ENCODE data around the gene TRPM8. TPM values are rescaled to one million over a fixed set of nuclear protein-coding genes. Genes with fewer than 3 reads are reported as not detected.
"Not testable (repeated sequence)": the region's sequence is repeated elsewhere in the genome, so short reads cannot be mapped to it uniquely, and the experiment has no call there.

TRPM8 gene
- total RNA-seq, 1 donor from 2014 or later, result not detected

GRCh38 chr2:233961905-233962304 is 44.7 kb downstream of the TRPM8 start:
- no peak for TF ChIP-seq CTCF (IDR thresholded peaks at IDR 0.05; ENCODE audit: unreplicated experiment)
- H3K36me3 Mint-ChIP-seq, result no peaks in the 10 kb centered on the region
- no peaks in the 10 kb centered on the region for H3K9me3 Mint-ChIP-seq
- no peak overlapping the region for H3K4me3 Mint-ChIP-seq
- no peaks in the 10 kb centered on the region for H3K4me1 Mint-ChIP-seq
- no peak overlapping the region for H3K27ac Mint-ChIP-seq
- DNase-seq (ENCODE audit: low spot score in 2 of 2, unreplicated experiment in 2 of 2), result no peak
- H3K27me3 Mint-ChIP-seq (ENCODE audit: low read depth), result peaks cover 27% of the 10 kb centered on the region

GRCh38 chr2:233964581-233964980 is 47.4 kb downstream of the TRPM8 start:
- Mint-ChIP-seq H3K27me3 (ENCODE audit: low read depth) (peaks cover 25% of the 10 kb centered on the region), H3K9me3 (no peaks in the 10 kb centered on the region), H3K36me3 (no peaks in the 10 kb centered on the region), H3K4me3 (no peak overlapping the region), H3K27ac (no peak overlapping the region), H3K4me1 (no peaks in the 10 kb centered on the region)
- DNase-seq (ENCODE audit: low spot score in 2 of 2, unreplicated experiment in 2 of 2), result no peak
- no peak for TF ChIP-seq CTCF (IDR thresholded peaks at IDR 0.05; ENCODE audit: unreplicated experiment)

GRCh38 chr2:233965032-233965603 is 47.9 kb downstream of the TRPM8 start:
- H3K4me3 Mint-ChIP-seq, result no peak overlapping the region
- no peaks in the 10 kb centered on the region for H3K9me3 Mint-ChIP-seq
- H3K36me3 Mint-ChIP-seq, result no peaks in the 10 kb centered on the region
- no peaks in the 10 kb centered on the region for H3K4me1 Mint-ChIP-seq
- no peak for DNase-seq (ENCODE audit: low spot score in 2 of 2, unreplicated experiment in 2 of 2)
- peaks cover 28% of the 10 kb centered on the region for H3K27me3 Mint-ChIP-seq (ENCODE audit: low read depth)
- no peak for TF ChIP-seq CTCF (IDR thresholded peaks at IDR 0.05; ENCODE audit: unreplicated experiment)
- no peak overlapping the region for H3K27ac Mint-ChIP-seq

- peaks cover 33% of the 10 kb centered on the region for H3K27me3 Mint-ChIP-seq (ENCODE audit: low read depth)
- not testable (repeated sequence) for H3K4me3 Mint-ChIP-seq, H3K27ac Mint-ChIP-seq
Measured at GRCh38 chr2:233965646-233966045, 48.5 kb downstream of the TRPM8 start.

GRCh38 chr2:233966388-233966787 is 49.2 kb downstream of the TRPM8 start:
- peaks cover 36% of the 10 kb centered on the region for H3K27me3 Mint-ChIP-seq (ENCODE audit: low read depth)
- DNase-seq (ENCODE audit: low spot score in 2 of 2, unreplicated experiment in 2 of 2), result no peak
- no peak for TF ChIP-seq CTCF (IDR thresholded peaks at IDR 0.05; ENCODE audit: unreplicated experiment)
- no peak overlapping the region for H3K27ac Mint-ChIP-seq
- H3K4me3 Mint-ChIP-seq, result no peak overlapping the region
- no peaks in the 10 kb centered on the region for H3K4me1 Mint-ChIP-seq
- peaks cover 3% of the 10 kb centered on the region for H3K9me3 Mint-ChIP-seq
- no peaks in the 10 kb centered on the region for H3K36me3 Mint-ChIP-seq

More at GRCh38 chr2:233965646-233966045, 48.5 kb downstream of the TRPM8 start:
- H3K36me3 Mint-ChIP-seq; DNase-seq (ENCODE audit: low spot score in 2 of 2, unreplicated experiment in 2 of 2); H3K9me3 Mint-ChIP-seq; H3K4me1 Mint-ChIP-seq: not testable (repeated sequence)

- no peak overlapping the region for H3K27ac Mint-ChIP-seq
- H3K4me1 Mint-ChIP-seq, result no peaks in the 10 kb centered on the region
- no peak overlapping the region for H3K4me3 Mint-ChIP-seq
Measured at GRCh38 chr2:233967164-233967563, 50.0 kb downstream of the TRPM8 start.

More at GRCh38 chr2:233967164-233967563, 50.0 kb downstream of the TRPM8 start:
- peaks cover 5% of the 10 kb centered on the region for H3K9me3 Mint-ChIP-seq
- no peaks in the 10 kb centered on the region for H3K36me3 Mint-ChIP-seq
- DNase-seq (ENCODE audit: low spot score in 2 of 2, unreplicated experiment in 2 of 2), result no peak
- peaks cover 32% of the 10 kb centered on the region for H3K27me3 Mint-ChIP-seq (ENCODE audit: low read depth)
- TF ChIP-seq CTCF (IDR thresholded peaks at IDR 0.05; ENCODE audit: unreplicated experiment), result no peak
